NCI-H2171 (cell line): Measurements from ENCODE around the gene RIMBP2.
A peak's percentile ranks its signal among the peaks of the same experiment; 100 is the strongest.

Source experiments
- DNase-seq: peaks from one replicate; lab custom pipeline; 2025; lab: John Stamatoyannopoulos, UW

RIMBP2 gene

DNA sequence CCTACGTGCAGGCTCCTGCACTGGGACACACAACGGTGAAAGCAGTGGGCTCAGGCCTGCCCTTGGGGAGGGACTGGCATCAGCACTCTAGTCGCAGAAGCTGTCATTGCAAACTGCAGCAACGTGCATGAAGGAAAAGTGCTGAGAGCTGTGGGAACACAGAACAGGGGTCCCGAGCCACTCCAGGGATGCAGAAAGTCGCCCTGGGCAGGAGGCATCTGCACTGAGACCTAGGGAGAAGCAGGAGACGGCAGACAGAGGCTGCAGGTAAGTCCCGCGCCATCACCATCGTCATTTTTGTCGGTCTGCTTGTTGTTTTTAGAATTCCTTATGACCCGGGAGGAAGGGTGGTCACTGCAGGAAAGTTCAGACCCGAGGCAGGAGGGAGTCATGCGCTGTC, 21.6 kb upstream of the RIMBP2 start:
- no peak for DNase-seq

DNA sequence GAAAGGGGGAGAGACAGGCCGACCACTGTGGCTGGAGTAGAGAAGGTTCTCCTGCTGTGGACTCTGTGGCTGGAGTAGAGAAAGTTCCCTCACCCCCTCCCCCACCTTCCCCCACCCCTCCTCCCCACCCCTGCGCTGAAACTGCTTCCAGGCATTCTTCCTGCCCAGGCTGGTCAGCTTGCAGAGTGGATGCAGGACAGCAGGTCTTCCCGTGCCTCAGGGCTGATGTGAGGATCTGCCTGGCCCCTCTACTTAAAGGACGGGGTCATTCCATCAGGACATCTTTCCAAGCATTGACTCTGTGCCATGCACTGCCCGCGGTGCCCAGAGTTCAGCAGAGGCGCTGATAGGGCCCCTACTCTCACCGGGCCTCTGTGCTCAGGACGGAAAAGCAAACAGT, 13.2 kb upstream of the RIMBP2 start:
- no peak for DNase-seq

DNA sequence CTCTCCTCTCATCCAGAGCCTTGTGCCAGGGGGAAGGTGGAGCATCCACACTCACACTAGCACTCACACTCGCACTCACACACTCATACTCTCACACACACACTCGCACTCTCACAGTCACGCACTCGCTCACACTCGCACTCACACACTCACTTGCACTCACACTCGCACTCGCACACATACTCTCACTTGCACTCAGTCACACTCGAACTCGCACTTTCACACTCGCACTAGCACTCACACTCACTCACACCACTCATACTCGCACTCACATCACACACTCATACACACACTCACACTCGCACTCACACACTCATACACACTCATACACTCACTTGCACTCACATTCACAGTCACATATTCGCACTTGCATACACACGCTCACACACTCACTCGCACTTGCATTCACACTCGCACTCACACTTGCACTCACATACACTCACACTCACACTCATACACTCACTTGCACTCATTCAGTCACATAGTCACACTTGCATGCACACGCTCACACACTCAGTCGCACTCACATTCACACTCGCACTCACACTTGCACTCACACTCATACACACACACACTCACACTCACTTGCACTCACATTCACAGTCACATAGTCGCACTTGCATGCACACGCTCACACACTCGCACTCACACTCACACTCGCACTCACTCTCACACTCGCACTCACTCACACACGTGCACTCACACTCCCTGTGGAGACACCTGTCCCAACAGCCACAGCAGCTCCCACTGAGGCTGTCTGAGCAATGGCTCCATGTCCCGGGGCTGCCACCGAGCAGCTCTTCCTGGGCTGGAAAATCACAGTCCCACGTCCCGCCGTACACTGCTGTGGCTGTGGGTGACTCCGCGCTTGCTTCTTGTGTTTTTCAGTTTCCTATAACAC, 12.3 kb upstream of the RIMBP2 start:
- no peak for DNase-seq

DNA sequence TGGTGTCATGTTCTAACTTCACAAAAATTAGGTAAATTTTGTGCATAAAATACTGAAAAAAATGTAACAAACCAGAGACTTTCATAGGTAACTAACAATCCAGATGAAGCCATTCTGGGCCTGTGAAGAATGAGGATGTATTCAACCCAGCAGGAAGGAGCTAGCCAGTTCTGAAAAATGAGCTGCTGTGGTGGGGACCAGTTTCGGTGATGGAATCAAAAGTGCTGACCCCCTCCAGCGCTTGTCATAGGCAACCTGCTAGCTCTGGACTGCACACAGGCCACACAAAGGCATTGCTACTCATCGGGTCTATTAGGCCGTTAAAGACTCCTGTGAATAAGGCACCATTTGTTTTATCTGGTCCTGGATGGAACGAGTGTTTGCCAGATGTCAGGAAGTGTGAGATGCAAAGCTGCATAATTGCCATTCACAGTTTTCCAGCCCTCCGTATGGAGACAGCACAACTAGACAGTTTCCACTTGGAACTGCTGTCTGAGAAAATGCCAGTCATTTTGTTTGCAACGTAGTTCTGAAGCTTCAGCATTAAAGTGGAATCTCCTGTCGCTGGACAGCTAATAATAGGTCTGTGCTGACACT, 3.3 kb upstream of the RIMBP2 start:
- DNase-seq = no peak

DNA sequence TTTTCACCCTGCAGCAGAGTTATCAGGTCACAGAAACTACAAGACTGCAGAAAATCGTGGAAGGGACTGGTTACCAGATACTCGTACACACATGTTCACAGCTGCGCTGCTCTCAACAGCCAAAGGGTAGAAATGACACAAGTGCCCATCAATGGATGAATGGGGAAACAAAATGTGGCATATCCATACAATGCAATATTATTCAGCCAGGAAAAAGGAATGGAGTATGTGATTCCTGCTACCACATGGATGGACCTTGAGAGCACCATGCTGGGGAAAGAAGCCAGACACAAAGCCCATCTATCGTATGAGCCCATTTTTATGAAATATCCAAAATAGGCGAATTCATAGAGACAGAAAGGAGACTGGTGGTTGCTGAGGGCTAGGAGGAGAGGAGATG, 1.7 kb upstream of the RIMBP2 start:
- no peak for DNase-seq

DNA sequence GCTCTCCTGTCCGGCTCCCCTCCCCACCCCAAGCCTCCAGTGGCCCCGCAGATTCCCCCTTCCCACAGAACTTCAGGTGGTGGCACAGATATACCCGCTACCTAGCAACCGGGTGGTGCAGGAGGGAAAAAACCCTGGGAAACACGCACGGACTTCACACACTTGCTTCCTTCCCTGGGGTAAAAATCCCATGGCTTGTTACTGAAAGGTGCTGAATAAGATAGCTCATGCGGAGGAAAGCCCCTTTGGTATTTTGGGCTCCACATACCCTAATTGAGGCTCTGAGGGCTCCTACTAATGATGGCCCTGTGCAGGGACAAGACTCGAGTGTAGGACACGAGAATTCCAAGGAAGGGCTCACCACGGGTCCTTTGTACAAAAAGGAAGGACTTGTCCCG, 869 bp upstream of the RIMBP2 start:
- DNase-seq = no peak

DNA sequence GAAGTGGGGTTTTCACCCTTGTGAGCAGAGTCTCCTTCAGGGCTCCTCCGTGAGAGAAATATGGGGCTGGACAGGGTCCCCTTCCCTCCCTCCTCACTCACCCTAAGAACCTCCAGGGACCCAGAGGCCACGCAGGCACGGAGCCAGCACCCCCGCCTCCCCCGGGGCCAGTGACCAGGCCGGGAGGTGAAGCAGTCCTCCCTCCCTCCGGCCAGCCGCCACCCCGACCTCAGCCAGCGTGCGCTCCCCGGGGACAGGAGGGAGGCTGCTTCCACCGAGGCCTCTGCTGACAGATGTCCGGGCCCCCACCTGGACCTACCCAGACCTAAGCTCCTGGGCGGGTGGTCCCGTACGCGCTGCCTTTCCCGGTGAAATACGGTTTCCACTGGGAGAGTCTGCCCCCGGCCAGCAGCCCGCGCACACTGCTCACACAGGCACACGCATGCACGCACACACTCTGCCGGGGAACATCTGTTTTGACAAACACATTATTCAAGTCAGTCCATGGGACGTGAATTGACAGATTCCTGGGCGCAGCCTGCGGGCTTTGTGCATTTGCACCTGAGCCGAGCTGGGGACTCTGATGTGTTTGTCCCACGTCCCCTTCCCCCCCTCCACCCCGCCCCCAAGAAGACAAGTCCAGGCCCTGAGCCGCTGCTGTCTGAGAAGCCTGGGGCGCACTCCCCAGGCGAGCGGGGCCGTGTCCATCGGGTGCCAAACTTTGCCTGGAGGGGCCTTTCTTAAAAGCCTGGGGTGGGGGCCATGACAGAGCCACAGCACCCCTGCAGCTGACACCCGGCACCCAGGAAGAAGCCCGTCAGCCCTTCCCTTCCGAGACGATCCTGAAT, 725 bp downstream of the RIMBP2 start:
- peak; percentile 56 for DNase-seq

DNA sequence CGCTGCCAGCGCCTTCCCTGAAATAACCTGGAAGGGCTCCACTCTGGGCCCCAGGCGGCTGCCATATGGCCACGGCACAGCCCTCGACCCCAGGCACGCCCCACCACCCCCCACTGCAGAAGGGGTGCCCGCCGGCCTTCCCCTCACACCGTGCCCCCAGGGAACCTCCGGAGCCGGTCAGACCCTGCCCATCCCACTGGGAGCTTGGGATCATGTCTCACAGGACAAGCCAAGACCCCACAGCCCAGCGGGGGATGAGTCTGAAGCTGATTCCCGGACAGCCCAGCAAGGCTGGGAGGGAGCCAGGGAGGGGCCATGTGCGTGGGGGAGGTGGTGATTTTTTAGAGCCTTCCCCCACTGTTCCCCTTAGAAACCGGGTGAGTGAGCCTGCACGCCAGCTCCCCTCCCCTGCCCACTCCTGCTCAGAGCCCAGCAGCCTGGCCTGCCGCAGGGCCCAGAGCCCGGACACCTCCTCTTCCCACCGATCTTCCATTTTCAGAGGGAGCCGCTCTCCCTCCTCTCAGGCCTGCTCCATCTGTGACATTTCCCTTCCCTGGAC, 1.4 kb downstream of the RIMBP2 start:
- peak; percentile 22 for DNase-seq

DNA sequence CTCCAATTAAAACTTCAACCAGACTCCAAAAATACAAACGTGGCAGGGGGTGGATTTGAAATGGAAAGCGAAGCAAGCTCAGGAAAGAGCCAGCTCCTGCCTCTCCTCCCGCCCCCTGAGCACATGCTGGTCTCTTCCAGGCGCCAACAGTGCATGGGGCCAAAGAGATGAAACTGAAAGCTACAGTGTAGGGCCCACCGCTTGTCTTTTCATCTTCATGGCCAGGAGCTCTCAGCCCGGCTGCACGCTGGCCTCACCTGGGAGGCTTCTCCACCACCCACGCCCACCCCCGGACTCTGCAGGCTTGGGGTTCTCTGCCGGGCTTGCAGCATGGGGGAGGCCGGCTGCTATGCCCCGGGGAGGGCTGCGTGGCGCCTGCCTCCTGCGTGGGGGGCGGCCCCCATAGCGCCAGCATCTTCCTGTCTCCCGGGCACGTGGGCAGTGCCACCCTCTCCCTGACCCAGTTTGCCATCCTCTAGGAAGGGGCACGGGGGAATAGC, 2.0 kb downstream of the RIMBP2 start:
- peak; percentile 38 for DNase-seq

DNA sequence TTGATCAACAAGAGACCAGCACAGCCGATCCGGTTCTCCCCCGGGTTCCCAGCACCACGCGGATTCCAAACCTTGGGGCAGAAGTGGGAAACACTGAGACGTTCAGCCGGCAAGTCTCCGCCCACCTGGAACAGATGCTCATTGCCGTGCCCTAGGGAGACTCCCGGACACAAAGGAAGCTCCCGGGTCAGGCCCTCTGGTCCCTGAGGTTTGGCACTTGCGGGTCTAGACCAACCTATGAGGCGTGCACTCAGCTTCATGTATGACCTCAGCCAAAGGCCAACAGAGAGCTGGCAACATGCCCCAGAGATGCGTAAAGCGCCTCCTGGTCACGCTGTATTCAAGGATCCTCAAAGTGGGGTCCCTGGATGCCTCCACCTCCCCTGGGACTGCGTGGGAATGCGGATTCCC, 2.5 kb downstream of the RIMBP2 start:
- DNase-seq = peak; percentile 35

DNA sequence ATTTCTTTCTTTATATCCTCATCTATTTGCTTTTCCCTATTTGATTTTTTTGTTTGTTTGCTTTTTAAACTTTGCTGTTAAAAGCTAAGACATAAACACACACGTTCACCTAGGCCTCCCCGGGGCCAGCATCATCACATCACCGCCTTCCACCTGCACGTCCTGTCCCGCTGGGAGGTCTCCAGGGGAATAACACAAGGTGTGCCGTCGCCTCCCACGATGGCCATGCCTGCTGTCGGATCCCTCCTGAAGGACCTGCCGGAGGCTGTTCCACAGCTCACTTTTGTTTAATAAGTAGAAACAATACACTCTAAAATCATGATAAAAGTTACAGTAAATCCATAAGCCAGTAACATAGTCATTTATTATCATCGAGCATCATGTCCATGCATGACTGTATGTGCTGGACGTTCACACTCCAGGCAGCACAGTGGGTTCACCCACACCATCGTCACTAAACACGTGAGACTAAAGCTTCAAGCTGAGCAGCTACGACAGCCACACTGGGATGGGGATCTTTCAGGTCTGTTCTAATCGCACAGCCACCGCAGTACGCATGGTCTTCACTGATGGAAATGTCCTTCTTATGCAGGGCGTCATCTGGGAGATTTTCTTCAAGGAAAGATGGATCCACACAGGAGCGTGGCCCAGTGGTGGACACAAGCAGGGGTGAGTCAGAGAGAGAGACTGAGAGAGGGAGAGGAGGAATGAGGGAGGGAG, 3.6 kb downstream of the RIMBP2 start:
- no peak for DNase-seq

DNA sequence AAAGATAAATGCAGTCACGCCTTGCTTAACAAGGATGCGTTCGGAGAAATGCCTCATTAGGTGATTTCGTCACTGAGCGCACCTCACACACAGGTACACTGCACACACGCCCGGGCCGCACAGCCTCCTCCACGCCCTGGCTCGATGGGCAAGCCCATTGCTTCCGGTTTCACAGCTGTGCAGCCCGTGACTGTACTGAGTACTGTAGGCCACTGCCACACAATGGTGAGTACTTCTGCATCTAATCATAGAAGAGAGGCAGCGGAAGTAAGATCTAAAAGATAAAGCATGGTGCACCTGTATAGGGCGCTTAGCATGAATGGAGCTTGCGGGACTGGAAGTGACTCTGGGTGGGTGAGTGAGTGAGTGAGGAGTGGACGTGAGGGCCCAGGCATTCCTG, 4.3 kb downstream of the RIMBP2 start:
- no peak for DNase-seq

DNA sequence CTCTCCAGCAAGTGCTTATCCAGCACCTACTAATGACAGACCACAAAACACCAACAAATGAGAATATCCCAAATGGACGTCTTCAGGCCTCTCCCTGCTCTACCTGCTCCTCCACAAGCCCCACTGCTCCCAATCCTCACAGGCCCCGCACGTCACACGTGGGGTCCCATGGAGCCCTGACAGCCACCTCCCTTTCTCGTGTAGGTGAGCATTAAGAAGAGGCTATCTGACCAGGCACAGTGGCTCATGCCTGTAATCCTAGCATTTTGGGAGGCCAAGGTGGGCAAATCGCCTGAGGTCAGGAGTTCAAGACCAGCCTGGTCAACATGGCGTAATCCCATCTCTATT, 5.4 kb downstream of the RIMBP2 start:
- DNase-seq = no peak

DNA sequence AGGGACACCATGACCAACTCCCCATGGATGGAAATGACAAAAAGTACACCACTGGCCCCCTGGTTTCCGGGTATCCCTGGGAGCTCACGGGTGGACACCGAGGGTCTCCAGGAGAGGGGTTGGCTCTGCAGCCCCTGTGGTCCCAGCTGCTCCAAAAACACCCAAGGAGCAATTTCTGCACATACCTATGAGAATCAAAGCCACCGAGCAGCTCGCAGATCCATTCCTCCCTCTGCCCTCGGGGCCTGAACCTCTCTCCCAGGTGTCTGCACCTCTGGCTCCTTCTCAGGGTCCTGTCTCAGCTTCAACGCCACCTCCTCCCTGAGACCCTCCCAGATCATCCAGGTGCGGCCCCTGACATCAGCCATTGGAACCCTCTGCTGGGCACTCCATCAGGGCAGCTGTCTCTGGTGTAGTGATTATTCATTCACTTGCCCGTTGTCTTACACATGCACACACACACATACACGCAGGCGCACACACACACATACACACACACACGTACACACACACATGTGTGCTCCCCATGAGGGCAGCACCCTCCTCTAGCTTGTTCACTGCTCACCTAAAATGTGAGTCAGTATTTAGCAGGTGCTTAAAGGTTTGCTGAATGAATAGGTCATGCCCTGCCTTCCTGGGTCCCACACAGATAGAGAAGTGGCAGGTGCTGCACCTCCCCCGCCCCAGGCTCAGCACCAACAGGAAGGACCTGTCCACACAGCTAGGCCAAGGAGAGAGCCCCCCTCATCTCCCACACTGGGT, 5.9 kb downstream of the RIMBP2 start:
- no peak for DNase-seq

DNA sequence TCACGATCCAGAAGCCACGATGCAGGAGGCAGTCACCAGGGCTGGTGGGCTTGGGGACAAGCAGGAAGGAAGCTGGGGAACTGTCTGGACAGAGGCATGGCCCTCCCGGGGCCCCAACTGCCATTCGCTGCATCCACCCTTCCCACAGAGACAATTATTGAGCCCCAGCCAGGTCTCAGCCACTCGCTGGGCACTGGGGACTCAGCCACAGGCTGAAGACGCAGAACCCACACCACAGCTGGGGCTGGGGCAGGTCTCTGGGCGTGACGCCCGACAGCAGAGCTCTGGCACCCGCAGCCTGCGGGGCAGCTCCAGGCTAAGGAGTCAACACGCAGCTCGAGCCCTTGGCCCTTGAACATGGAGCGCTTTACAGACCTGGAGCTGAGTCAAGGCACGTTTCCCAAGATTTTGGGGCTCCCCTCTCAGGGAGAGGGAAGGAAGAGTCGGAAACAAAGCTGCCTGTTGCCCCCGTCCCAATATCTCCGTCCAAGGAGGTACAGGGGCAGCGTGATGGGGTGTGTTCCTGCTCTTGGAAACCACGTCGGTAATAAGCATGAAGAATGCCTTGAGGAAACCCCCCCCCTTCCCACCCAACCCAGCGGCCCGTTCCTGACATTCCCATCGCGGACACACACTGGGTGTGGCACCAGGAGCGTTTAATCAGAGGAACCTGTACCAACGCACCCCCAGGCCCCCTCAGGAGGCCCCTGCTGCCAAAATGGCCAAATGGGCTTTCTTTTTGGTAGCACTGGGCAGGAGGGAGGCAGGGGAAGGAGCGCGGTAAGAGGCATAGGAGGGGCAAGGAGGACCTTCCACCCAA, 6.7 kb downstream of the RIMBP2 start:
- DNase-seq = no peak

DNA sequence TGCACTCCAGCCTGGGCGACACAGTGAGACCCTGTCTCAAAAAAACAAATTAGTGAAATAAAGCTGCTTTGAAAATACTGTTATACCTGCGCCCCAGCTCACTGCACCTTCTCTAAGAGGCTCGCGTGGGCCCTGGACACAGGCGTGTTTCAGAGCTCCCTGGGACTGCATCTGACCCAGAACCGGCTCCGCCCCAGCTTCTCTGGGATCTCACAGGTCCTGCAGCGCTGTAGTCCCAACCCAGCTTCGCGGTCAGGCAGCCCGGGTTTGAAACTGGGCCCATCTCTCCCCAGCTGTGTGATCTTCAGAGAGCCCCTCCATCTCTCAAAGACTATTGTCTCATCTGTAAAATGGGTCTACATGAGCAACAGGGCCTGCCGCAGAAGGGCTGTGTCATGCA, 7.5 kb downstream of the RIMBP2 start:
- no peak for DNase-seq

DNA sequence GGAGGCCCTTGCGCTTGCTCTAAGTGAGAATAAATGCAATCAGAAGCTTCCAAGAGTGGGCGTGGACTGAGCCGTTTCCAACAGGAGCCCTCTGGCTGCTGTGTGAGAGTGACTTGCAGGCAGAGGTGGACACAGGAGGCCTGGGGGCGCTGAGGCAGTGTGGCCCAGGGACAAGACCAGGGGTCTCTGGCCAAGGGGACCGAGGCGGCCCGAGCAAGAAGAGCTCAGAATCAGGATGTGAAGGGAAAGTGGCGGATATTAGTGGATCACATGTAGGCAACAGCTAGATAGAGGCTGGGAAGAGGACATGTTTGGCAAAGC, 8.6 kb downstream of the RIMBP2 start:
- no peak for DNase-seq

DNA sequence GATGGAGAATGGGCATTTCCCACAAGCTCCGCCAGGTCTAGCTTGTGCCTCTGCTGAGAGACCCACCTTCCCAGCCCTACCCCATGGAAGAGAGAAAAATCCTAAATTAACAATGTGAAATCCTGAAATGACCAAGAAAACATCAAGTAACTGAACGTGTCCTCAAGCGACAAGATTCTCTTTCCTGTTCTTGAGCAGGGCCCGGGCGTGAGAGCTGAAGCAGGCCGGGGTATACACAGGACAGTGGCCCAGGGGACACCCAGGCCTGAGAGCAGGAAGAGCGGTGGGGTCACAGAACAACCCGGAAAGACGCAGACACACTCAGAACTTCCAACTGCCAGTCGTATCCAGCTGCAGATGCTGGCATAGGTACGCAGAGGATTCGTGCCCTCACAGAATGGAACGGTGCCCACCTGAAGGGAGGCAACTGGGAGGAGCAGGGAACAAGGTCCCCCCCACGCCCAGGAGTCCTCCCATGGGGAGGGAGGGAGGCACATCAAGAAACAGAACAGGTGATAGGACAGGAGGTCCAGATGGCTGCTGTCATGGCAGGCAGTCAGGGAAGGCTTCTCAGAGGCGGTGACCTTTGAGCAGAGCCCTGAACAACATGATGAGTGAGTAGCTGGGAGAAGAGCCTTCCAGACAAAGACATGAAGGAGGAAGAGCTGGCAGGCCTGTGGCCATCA, 9.1 kb downstream of the RIMBP2 start:
- no peak for DNase-seq

DNA sequence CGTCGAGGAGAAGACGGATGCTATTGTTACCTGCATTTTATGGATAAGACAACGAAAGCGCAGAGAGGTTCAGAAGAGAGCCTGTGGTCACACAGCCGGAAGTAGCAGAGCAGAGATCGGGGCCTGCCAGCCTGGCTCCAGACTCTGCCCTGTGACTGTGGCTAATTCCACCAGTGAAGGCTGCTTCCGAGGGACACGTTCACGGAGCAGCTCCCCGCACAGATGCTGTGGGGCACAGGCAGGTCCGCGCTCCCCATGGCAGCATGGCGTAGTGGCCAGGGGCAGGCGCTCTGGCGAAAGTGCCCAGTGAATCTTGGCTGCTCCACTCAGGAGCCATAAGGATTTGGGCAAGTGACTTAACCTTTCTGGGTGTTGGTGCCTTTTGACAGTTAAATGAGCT, 9.8 kb downstream of the RIMBP2 start:
- no peak for DNase-seq
